K562 (cell line): ENCODE results near the gene BRD7. TPM values are rescaled to one million over a fixed set of nuclear protein-coding genes. Genes with fewer than 3 reads are reported as not detected.

Experiments used
- ADNP ChIP-seq: fragments of 200-800 bp; sonication (Bioruptor generic); IDR thresholded peaks from 2 replicates; pipeline ENCODE4 v1.6.1; 2016; ENCODE audit warnings: missing genetic modification characterization, missing compliant biosample characterization
- ASH1L ChIP-seq: fragments of 450-650 bp; IDR thresholded peaks from 2 replicates; pipeline ENCODE4 v1.6.1; 2018; ENCODE audit warnings: borderline replicate concordance, mild to moderate bottlenecking, low read depth; ENCODE audit not compliant: partially characterized antibody
- CBX3 ChIP-seq, 2 experiments: IDR thresholded peaks; 1 replicate in 1 of 2; 2 replicates in 1 of 2; pipeline ENCODE4 v1.6.1; 2012; ENCODE audit warnings: inconsistent platforms in 2 of 2, low read length in 2 of 2, borderline replicate concordance in 1 of 2, control low read depth in 1 of 2
- CC2D1A ChIP-seq: fragments of 450-650 bp; IDR thresholded peaks from 2 replicates; pipeline ENCODE4 v1.6.1; 2017; ENCODE audit warnings: mild to moderate bottlenecking
- CHD4 ChIP-seq: fragments of 200-600 bp; sonication (generic); IDR thresholded peaks from 3 replicates; pipeline ENCODE4 v1.6.1; 2012; ENCODE audit warnings: low read depth, mild to moderate bottlenecking, mixed read lengths, low read length, inconsistent platforms; ENCODE audit not compliant: insufficient read depth, insufficient replicate concordance, poor library complexity, severe bottlenecking
- E2F8 ChIP-seq: fragments of 450-650 bp; IDR thresholded peaks from 2 replicates; pipeline ENCODE4 v1.7.1; 2018; ENCODE audit warnings: mild to moderate bottlenecking, low read depth; ENCODE audit not compliant: partially characterized antibody
- GABPB2 ChIP-seq: fragments of 250-450 bp; sonication (Bioruptor Pico); conservative IDR thresholded peaks from 2 replicates; pipeline ENCODE4 v1.5.1; 2021; ENCODE audit warnings: mild to moderate bottlenecking
- GATA2 ChIP-seq: sonication (generic); formaldehyde crosslinking; IDR thresholded peaks from 2 replicates; pipeline ENCODE4 v1.4.0; 2020; ENCODE audit warnings: mild to moderate bottlenecking, missing genetic modification reagents
- GTF2F1 ChIP-seq: IDR thresholded peaks from 2 replicates; pipeline ENCODE4 v1.6.1; 2011; ENCODE audit warnings: low read depth, low read length, improper control_type of control experiment
- HDAC1 ChIP-seq, 2 experiments: fragments of 450-650 bp; IDR thresholded peaks; 2 replicates each; pipeline ENCODE4 v1.6.1; 2016 to 2017; ENCODE audit warnings: inconsistent platforms in 1 of 2, mild to moderate bottlenecking in 1 of 2, moderate library complexity in 1 of 2
- HDGF ChIP-seq: fragments of 450-650 bp; IDR thresholded peaks from 2 replicates; pipeline ENCODE4 v1.6.1; 2016
- KDM1A ChIP-seq, 2 experiments: fragments of 450-650 bp; IDR thresholded peaks; 2 replicates each; pipeline ENCODE4 v1.6.1; 2016; ENCODE audit warnings: mild to moderate bottlenecking in 2 of 2
- L3MBTL2 ChIP-seq: fragments of 450-650 bp; IDR thresholded peaks from 2 replicates; pipeline ENCODE4 v1.6.1; 2016; ENCODE audit warnings: mild to moderate bottlenecking, moderate library complexity
- NR1H2 ChIP-seq: sonication (generic); formaldehyde crosslinking; IDR thresholded peaks from 2 replicates; pipeline ENCODE4 v1.4.0; 2020; ENCODE audit warnings: mild to moderate bottlenecking, missing genetic modification reagents
- NR2F6 ChIP-seq: fragments of 450-650 bp; formaldehyde crosslinking; IDR thresholded peaks from 2 replicates; pipeline ENCODE4 v1.4.0; 2020; ENCODE audit warnings: mild to moderate bottlenecking
- POLR2AphosphoS2 ChIP-seq: IDR thresholded peaks from 2 replicates; pipeline ENCODE4 v1.6.1; 2012; ENCODE audit warnings: low read length, improper control_type of control experiment
- PTRF ChIP-seq: fragments of 450-650 bp; IDR thresholded peaks from 2 replicates; pipeline ENCODE4 v1.6.1; 2016; ENCODE audit warnings: mild to moderate bottlenecking, missing genetic modification characterization, missing compliant biosample characterization
- RCOR1 ChIP-seq, 2 experiments: IDR thresholded peaks; 2 replicates each; pipeline ENCODE4 v1.6.1; 2012; ENCODE audit warnings: low read depth in 2 of 2, low read length in 2 of 2, borderline replicate concordance in 1 of 2, improper control_type of control experiment in 1 of 2
- RUNX1 ChIP-seq: sonication (generic); IDR thresholded peaks from 2 replicates; pipeline ENCODE4 v1.6.1; 2016; ENCODE audit warnings: antibody characterized with exemption, low read depth
- SMARCB1 ChIP-seq: IDR thresholded peaks from 2 replicates; pipeline ENCODE4 v1.6.1; 2011; ENCODE audit warnings: improper control_type of control experiment, low read depth; ENCODE audit not compliant: insufficient read length
- SMARCE1 ChIP-seq: fragments of 450-650 bp; IDR thresholded peaks from 2 replicates; pipeline ENCODE4 v1.7.1; 2016; ENCODE audit warnings: mild to moderate bottlenecking
- THRAP3 ChIP-seq: fragments of 450-650 bp; IDR thresholded peaks from 2 replicates; pipeline ENCODE4 v1.6.1; 2016; ENCODE audit warnings: mild to moderate bottlenecking, inconsistent platforms, borderline replicate concordance
- YY1 ChIP-seq, 3 experiments: IDR thresholded peaks; 2 replicates each; pipeline ENCODE4 v1.6.1; 2011; ENCODE audit warnings: low read length in 2 of 3, mild to moderate bottlenecking in 2 of 3, moderate library complexity in 2 of 3, borderline replicate concordance in 1 of 3, control low read depth in 1 of 3, low read depth in 1 of 3; ENCODE audit not compliant: insufficient read depth in 3 of 3, insufficient replicate concordance in 2 of 3, control insufficient read depth in 1 of 3, insufficient read length in 1 of 3; ENCODE audit errors: extremely low read depth in 1 of 3
- ZBTB12 ChIP-seq: fragments of 250-450 bp; sonication (Bioruptor Pico); IDR thresholded peaks from 2 replicates; pipeline ENCODE4 v1.4.0; 2020
- ZBTB17 ChIP-seq: fragments of 450-650 bp; formaldehyde crosslinking; IDR thresholded peaks from 2 replicates; pipeline ENCODE4 v1.4.0; 2020; ENCODE audit warnings: mild to moderate bottlenecking
- ZNF12 ChIP-seq: sonication (generic); formaldehyde crosslinking; IDR thresholded peaks from 2 replicates; pipeline ENCODE4 v1.4.0; 2020; ENCODE audit warnings: mild to moderate bottlenecking, missing genetic modification reagents
- ZNF444 ChIP-seq: fragments of 250-450 bp; sonication (Bioruptor Pico); IDR thresholded peaks from 2 replicates; pipeline ENCODE4 v1.4.0; 2020; ENCODE audit warnings: mild to moderate bottlenecking, moderate library complexity
- ZNF551 ChIP-seq: fragments of 250-450 bp; sonication (Bioruptor Pico); IDR thresholded peaks from 2 replicates; pipeline ENCODE4 v1.5.0; 2021; ENCODE audit warnings: mild to moderate bottlenecking, moderate library complexity
- polyA plus RNA-seq, 8 experiments: library from polyadenylated mRNA; depleted of rRNA in 4 of 8; stranded (reverse) in 5 of 8; unstranded in 3 of 8; fragments of >200 nt; fragmentation: Nextera tagmentation in 2 of 8; fragmentation: Illumina TruSeq in 1 of 8; extraction: Ambion mirVana in 2 of 8; extraction: Trizol in 1 of 8; gene quantifications; 2 replicates each; pipeline versions ENCODE4 v1.2.1 to v1.2.3, GENCODE V29; 2011 to 2014; ENCODE audit warnings: inconsistent platforms in 1 of 8, missing spikeins in 1 of 8
- total RNA-seq, 7 experiments: library from RNA; depleted of rRNA in 6 of 7; stranded (reverse); fragments of >200 nt in 6 of 7; fragmentation: Illumina TruSeq in 2 of 7; extraction: Trizol in 2 of 7; gene quantifications; 2 replicates each; pipeline versions ENCODE4 v1.2.1 to v1.2.3, GENCODE V29; 2011 to 2021; ENCODE audit warnings: low replicate concordance in 1 of 7

The BRD7 gene
- total and polyA plus RNA-seq, 9 of the 15 experiments (the other 6 are each of a cell fraction or from before 2014, with no cell fraction given) = 20.6 to 101 (median 68.7) TPM

GRCh38 chr16:50278251-50278650 is 90.5 kb downstream of the BRD7 start (continued):
- TF ChIP-seq E2F8 = no peak
- TF ChIP-seq ZBTB17 (CRISPR knock-in tag) = no peak
- TF ChIP-seq POLR2AphosphoS2 = no peak
- no peak for TF ChIP-seq GTF2F1
- TF ChIP-seq ADNP = peak; percentile 87
- no peak for TF ChIP-seq PTRF (tag)
- no peak for TF ChIP-seq ZBTB12 (CRISPR knock-in tag)
- no peak for TF ChIP-seq ASH1L
- no peak for TF ChIP-seq SMARCE1
- TF ChIP-seq CC2D1A = 0 out of 2 replicates have a peak, but pooled peaks have one; percentile 25
- TF ChIP-seq CHD4 = no peak
- no peak for TF ChIP-seq L3MBTL2
- no peak for TF ChIP-seq ZNF551 (CRISPR knock-in tag)
- TF ChIP-seq ZNF444 (CRISPR knock-in tag) = no peak
- TF ChIP-seq RCOR1 (IDR thresholded peaks at IDR 0.05; ENCODE audit: borderline replicate concordance in 1 of 2, low read depth in 2 of 2, low read length in 2 of 2) = 0 out of 4 replicates have a peak, but pooled peaks of 1 of the 2 experiments have one; percentile 45
- TF ChIP-seq YY1 (IDR thresholded peaks at IDR 0.05; ENCODE audit: borderline replicate concordance in 1 of 3, control insufficient read depth in 1 of 3, extremely low read depth in 1 of 3, insufficient read depth in 3 of 3, insufficient read length in 1 of 3, insufficient replicate concordance in 2 of 3, low read depth in 1 of 3, low read length in 2 of 3) = no peak
- peak; percentile 77 to 87 for TF ChIP-seq KDM1A (IDR thresholded peaks at IDR 0.05)
- no peak for TF ChIP-seq SMARCB1
- TF ChIP-seq ZNF12 (CRISPR knock-in tag) = no peak
- no peak for TF ChIP-seq GABPB2 (CRISPR knock-in tag)
- TF ChIP-seq HDGF = no peak
- no peak for TF ChIP-seq NR2F6
- 0 out of 4 replicates have a peak, but pooled peaks of 1 of the 2 experiments have one; percentile 15 for TF ChIP-seq HDAC1 (IDR thresholded peaks at IDR 0.05)
- no peak for TF ChIP-seq THRAP3
- TF ChIP-seq GATA2 = no peak
- peak in 1 of 2 experiments; percentile 48; a peak in 1 of 3 replicates for TF ChIP-seq CBX3 (IDR thresholded peaks at IDR 0.05; ENCODE audit: borderline replicate concordance in 1 of 2, low read length in 2 of 2)
- no peak for TF ChIP-seq RUNX1
- no peak for TF ChIP-seq NR1H2 (CRISPR knock-in tag)
